SW480 (cell line): Measurements from ENCODE around the gene CD36.

ENCODE experiments used
- DNase-seq: peaks from one replicate; pipeline ENCODE4 v3.0.0-alpha.2; 2016; ENCODE audit warnings: low spot score

The CD36 gene

GRCh38 chr7:80703272-80703671 lies 64.8 kb downstream of the CD36 start:
- DNase-seq, result no peak

GRCh38 chr7:80705130-80705781 lies 66.8 kb downstream of the CD36 start:
- no peak for DNase-seq

- no peak for DNase-seq
These were observed 68.9 kb downstream of the CD36 start for GRCh38 chr7:80707318-80707717.

- no peak for DNase-seq
These were observed 69.7 kb downstream of the CD36 start for GRCh38 chr7:80708123-80708522.

GRCh38 chr7:80711531-80711930 lies 73.1 kb downstream of the CD36 start:
- DNase-seq, result no peak

DNA sequence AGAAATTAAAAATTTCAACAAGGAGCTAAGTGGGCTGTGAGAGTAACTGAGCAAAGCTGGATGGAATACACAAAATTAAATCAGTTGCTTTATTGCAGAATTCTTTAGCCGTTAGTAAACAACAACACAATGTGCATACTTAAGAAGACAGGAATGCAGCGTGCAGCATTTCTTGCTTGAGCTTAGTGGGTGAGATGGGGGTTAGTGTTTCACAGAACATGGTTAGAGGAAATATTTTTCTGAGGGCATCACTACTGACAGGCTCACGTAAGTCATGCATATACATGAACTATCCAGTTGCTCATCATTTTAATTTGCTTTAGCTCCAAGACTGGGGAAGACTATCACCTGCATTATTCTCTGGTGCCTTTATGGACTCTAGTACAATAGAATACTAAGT lies 80.8 kb downstream of the CD36 start:
- DNase-seq, result no peak

- DNase-seq, result no peak
These were observed 81.7 kb downstream of the CD36 start for GRCh38 chr7:80720146-80720545.

GRCh38 chr7:80721883-80722615 lies 83.6 kb downstream of the CD36 start:
- DNase-seq, result peak; percentile 32

DNA sequence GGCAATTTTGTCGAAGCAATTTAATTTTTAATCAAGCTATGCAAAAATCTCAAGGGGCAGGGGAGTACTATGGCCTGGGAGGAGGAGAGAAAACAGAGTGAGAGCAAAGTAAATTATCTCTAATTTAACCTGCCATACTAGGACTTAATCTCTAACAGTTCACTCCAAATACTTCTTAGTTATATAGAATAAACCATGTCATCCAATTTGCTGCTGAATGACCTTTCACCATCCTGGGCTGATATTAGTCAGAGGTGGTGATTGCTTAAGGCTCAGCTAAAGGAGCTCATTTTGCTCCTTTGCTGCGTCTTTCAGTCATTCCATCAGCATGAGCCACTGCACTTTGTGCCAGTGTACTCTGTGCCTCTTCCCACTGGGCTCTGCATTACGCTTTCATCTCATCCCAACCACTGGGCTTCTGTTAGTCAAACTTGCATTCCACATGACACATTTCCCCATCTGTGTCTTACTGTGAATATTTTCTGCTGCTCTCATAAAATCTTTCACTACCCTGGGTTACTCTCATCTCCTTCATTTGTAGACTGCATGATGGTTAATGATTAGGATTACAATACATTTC lies 84.3 kb downstream of the CD36 start:
- no peak for DNase-seq

DNA sequence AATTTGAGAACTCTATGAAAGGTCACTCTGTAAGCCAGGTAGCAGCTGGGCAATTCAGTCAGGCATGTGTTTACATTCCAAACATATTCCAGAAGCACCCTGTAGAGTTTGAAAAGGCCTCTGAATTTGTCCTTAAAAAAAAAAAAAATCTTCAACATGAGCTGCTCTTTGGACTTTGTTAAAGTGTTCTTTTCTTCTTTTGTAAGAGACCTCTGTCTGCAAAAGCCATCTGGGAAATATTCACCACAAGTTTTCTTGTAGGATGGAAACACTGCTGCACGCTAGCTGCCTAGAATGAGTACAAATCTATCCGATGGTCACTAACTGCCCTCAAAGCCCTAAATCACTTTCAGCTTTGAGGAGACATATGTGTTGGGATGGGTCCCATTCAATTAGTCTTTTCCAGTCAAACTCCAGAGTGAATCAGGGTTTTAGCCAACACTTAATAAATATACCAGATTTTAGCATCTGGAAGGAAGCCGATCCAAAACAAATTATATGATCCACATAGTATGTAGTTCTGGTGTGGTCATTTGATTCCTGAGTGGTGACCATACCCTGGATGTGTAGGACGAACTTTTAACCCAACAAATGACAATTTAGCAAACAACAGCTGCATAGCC lies 85.9 kb downstream of the CD36 start:
- DNase-seq, result no peak

- no peak for DNase-seq
These were observed 86.8 kb downstream of the CD36 start for GRCh38 chr7:80725181-80725611.
